NCI-H2196 treated with DMSO at 0.1 percent for 48 hours (cell line): ENCODE measurements around the gene C15orf61.

Experiments used
- DNase-seq: peaks from one replicate; lab custom pipeline; 2025; ENCODE audit not compliant: unreplicated experiment; lab: John Stamatoyannopoulos, UW

The C15orf61 gene

DNA sequence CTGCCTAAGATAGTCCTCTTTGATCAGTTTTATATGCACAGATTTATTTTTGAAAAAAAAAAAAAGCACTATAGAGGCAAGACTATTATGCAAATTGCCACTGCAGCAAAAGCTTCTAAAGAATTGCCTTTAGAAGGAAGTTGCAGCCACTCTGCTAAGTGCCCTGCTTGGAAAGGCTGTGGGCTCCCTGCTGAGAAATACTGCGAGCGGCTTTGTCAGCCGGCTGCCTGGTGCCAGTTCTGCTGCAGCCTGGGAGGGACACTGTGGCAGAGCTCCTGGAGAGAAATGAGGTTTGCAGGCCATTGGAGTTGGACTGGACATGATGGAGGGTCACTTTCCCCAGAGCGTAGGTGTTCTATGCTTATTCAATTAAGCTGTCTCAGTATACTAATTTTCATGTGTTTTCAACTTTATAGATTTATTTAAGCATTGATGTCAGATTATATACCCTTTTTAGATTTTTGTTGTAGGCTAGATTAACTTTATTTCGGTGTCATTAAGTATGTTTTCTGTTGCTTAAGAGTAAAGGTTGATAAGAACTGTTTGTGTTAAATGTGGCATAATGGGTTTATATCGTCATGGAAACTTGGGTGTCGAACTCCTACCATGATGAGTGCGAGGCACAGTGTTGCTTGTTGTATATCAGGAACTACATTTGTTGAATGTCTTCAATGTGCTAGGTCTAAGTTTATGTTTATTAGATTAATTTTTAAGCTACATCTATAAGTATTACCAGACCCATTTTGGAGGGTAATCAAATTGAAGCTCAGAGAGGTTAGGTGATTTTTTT is 28.1 kb downstream of the C15orf61 start:
- no peak for DNase-seq

DNA sequence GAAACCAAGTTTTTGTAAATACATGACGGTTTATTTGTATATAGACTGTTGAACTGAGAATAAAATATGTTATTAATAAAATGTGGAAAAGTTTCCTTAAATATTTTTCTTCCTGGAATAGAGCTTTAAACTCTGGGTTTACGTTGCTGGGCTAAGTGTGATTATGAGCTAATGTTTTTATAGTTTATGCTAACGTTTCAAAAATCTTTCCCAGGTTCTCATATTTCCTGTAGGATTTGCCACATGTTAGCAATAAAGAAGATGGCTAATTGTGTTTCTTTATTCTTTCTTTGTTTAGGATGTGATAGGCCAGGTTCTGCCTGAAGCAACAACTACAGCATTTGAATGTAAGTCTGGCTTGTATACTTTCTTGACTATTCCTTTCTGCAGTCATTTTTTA is 28.8 kb downstream of the C15orf61 start:
- no peak for DNase-seq

DNA sequence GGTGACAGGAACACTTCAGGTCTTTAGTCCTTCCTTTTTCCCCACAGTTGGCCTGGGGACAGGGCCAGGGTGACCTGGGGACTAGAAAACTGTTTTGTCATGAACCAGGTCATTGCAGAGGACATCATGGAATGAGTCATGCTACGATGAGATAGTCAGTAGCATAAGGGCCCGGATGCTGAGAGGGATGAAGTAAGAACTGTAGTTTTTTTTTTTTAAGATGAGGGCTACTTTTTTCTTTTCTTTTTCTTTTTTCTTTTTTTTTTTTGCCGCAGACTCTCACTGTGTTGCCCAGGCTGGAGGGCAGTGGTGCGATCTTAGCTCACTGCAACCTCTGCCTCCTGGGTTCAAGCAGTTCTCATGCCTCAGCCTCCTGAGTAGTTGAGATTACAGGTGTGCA is 29.6 kb downstream of the C15orf61 start:
- no peak for DNase-seq

DNA sequence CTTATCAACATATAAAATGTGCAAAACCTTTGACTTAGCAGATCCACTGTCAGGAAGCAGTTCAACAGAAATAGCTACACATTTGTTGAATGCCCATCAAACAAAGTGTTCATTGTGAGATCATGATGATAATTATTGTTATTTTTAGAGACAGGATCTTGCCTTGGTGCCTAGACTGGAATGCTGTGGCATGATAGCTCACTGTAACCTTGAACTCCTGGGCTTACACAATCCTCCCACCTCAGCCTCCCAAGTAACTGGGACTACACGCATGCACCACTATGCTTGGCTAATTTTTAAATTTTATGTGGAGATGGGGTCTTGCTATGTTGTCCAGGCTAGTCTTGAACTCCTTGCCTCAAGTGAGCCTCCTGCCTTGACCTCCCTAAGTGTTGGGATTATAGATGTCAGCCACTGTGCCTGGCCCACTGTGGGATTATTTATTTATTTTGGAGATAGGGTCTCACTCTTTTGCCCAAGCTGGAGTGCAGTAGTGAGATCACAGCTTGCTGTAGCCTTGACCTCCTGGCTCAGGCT is 30.3 kb downstream of the C15orf61 start:
- DNase-seq: no peak

DNA sequence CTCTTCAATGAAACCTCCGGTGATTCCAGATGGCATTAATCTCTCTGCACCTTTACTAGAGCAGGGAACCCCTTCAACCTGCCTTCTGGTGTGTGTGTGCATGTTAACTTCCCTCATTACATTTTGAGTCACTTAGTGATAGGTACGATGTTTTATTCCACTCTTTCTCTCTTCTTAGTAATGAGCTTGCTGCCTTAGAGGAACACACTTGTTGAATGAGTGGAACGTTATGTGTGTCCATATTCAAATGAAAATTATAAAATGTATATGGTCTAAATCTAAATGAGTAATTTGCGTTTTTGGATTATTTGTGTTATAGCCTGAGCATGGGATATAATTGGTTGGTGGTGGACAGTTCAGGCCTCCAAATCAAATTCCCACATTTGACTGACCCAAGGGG is 33.6 kb downstream of the C15orf61 start:
- DNase-seq: no peak

DNA sequence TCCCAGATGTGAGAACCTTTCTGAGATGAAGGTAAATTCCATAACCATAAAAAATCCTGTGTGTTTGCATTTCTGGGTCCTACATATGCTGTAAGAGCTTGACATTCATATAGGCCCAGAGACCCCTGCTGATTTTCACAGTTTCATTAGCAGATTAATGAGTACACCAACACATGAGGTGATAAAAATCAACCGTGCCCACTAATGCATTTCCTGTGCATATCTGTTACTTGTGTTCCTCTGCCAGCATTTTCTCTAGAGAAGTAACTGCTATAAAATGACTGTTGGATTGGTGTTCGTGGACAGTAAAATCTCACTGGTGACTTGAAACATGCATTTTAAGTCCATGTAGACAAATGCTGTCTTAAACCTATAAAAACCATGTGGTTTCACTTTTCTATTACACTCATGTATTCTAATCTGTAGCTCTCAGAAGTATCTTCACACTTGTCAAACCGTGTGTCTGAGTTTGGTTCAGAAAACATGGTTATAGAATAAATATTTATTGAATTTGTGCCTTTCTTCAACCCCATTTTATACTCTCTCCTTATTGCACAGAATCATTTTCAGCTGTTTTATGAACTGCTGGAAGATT is 36.1 kb downstream of the C15orf61 start:
- DNase-seq: no peak

DNA sequence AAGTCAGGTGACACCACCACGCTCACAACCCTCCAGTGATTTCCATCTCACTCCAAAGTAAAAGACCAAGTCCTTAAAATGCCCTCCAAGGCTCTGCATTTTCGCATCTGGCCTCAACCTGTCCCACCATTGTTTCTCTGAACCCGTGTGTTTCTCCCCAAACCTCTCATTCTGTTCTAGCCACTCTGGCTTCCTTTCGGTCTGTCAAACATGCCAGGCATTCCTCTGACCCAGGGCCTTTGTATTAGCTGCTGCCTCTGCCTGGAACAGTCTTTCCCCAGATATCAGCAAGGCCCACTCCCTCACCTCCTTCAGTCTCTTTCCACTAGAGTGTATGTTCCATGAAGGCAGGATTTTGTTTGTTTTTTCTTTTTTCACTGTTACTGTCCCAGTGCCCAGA is 37.6 kb downstream of the C15orf61 start:
- DNase-seq: no peak

DNA sequence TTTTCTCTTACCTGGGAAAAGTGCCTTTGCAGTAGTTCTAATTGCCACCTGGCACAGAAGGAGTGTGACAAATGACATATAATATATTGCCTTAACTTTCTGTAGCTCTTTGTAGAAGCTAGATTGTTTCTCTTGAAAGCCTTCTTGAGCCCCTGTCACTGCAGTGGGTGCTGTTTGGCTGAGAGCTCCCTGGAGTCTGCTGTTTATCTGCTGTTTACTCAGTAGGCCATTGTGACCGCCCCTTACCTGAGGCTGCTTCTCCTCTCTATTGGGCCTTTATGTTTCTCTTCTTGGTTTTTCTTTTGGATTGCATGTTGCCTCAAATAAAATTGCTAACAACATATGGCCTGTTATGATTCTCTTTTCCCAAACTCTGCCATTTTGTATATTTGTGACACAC is 38.2 kb downstream of the C15orf61 start:
- DNase-seq: no peak

DNA sequence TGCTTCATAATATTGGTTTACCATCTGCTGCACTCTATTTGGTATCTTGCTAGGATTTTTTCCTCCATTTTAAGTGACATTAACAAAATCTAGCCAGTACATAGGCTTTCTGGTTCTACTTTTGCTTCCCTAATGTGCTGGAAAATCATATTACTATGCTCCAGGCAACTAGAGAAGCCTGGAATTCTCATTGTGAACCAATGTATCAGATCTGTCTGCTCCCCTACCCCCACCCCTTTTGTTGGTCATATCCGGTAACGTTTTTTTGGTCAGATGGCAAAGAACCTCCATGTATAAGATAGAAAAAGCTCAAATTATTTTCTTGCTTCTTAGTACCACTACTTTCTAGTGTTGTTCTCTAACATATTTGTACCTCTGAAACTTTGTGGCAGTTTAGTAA is 38.6 kb downstream of the C15orf61 start:
- no peak for DNase-seq

DNA sequence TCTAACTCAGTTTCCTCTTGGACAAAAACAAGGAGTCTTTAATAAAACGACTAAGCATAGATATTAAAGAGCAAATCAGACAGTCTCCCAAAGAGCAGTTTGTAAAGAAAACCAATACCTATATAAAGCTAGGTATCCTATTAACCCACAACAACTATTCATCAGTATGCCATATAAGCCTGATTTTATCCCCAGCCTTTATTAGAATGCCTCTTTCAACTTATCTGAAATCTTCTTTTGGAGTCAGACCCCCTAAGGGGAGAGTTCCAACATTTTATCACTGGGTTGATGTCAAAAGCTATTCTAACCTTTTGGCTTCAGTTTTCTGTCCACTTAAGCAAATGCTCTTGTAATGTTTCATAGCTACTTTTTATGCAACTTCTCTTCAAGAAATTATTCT is 39.4 kb downstream of the C15orf61 start:
- DNase-seq: no peak

DNA sequence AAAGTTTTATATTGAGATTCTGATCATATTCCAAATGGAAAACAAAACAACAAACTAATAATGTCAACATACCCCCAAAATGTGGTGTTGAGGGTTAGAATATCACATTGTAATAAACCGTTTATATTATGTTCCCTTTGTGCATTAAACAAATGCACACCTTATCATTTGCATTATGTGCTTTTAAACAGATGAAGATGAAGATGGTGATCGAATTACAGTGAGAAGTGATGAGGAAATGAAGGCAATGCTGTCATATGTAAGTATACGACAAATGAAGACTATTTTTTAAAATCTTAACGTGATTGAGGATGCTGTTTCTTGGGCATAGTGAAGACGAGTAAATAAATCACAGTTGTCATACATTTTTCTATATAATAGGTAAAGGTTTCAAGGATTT is 42.2 kb downstream of the C15orf61 start:
- DNase-seq: no peak

DNA sequence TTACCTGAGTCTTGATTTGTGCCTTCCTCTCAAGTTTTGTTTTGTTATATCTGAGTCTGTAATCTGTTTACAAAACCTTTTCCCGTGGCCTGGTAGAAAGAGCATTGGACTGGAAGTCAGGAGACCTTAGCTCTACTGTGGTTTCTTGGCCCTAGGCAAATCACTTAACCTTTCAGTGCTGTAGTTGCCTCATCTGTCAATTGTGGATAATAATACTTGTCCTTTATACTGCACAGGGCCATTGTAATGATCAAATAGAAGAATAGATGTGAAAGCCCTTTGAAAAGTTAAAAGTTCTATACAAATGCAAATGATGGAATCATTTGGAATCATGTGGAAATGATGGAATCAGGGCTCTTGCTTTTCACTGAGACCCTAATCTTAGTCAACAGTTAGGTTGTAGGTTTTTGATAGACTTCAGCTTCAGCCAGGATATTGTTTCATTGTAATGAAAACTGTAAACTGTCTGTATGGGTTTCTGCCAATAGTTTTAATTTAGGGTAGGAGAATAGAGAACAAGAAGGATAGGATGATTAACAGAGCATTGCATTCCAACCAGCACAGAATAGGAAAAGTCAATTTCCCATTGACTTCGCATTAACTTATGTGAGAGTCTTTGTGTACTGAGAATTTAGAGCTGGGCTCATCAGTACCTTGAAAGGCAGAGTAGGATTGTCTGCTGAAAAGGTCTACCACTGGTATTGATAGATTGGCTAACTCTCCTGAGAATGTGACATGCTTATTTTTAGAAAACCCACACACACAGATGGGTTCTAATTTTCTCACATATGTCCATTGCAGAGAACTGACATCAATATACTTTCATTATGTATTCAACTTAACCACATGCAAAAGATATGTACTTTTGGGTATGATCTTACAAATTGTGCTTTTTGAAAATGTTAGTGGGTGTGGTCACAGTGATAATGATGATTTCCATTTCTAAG is 43.4 kb downstream of the C15orf61 start:
- no peak for DNase-seq

DNA sequence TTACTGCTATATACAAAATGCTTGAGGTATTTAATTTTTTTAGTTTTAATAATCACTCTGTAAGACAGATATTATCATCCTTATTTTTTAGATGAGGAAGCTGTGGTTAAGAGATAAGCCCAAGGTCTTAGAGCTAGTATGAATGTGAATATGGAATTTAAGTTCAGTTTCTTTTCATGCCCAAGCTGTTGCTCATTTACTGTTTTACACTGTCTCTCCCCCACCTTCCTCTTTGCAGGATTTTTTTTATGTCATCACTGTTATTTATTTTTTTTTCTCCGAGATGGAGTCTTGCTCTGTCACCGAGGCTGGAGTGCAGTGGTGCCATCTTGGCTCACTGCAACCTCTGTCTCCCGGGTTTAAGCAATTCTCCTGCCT is 44.0 kb downstream of the C15orf61 start:
- no peak for DNase-seq

DNA sequence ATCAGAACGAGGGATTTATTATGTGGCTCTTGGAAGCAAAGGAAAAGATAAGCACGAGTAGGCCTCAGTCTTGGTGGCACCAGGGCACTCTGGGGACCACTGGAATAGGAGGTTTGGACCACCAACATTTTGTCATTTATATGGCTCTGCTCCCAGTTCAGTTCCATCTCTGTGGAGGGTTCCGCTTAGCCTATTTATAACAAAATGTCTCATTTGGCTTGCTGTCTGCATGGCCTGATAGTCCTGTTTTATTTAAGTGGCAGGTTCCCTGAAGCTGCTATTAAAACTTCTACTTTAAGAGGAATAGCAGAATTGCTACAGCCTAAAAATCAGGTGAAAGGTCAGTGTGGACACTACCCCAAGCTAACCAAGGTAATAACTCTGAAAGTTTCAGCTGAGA is 48.7 kb downstream of the C15orf61 start:
- no peak for DNase-seq

DNA sequence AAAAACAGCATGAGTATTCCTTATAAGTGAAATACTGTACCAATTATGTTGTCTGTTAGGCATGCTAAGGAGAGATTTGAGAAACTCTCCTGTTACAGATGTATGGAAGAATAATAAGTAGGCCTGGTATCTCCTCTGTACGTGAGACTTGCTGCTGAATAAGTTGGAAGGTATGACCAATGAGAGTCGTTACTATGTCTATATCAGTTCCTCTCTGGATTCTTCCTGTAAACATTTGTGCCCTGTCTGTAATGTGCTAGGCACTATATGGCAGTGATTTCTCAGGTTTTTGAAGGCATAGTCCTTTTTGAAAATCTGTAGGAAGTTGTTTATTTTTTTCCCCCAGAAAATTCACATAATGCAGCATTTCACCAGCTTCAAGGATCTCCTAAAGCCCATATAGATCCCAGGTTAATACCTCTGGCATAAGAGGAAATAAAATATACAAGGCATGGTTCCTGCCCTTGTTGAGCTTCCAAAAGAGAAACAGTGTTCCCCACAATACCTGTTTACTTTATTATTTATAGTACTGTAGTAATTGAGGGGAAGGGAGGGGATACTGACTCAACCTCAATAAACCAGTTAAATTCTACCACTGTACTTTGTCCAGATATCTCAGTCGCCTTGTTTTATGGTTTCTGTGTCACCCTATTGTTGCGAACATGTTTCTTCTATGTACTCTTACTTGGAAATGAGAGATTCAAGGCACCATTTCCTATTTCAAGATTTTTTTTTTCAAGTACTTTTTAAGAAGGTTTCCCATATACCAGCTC is 50.1 kb downstream of the C15orf61 start:
- no peak for DNase-seq

DNA sequence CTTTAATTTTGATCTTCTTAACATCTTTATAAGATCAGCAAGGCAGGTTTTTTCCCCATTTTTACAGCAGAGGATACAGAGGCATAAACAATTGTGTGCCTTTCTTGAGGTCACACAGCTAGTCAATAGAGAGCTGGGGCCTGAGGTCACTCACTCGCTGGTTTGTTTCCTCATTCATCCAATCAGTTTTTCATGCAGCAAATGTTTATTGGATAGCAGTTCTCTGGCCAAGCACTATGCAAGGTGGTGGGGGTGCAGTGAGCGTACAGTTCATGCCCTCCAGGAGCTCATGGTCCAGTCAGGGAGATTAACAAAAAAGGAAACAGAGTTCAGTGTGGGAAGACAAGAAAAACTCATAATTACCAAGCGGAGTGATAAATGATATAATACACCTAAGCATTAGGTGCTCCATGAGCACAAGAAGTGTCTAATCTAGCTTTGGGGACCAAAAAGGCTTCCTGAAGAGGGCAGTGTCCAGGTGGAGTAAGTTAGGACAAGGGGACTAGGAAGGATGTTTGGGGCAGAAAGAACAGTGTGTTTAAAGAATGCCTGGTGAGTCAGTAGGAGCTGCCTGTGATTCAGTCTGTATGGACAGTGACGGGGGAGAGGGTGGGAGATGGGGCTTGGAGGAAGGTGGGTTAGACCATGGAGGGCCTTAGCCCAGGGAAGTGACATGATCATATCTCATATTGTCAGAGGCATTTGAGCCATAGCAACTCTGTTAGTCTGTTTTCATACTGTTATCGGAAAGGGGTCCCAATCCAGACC is 50.9 kb downstream of the C15orf61 start:
- DNase-seq: no peak

DNA sequence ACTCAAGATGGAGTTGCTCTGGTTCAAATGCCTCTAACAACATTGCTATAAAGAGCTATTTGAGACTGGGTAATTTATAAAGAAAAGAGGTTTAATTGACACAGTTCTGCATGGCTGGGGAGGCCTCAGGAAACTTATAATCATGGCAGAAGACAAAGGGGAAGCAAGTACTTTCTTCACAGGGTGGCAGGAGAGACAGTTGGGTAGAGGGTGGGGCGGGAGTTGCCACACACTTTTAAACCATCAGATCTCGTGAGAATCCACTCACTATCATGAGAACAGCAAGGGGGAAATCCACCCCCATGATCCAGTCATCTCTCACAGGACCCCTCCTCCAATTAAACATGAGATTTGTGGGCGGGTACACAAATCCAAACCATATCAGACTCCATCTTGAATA is 52.3 kb downstream of the C15orf61 start:
- no peak for DNase-seq

DNA sequence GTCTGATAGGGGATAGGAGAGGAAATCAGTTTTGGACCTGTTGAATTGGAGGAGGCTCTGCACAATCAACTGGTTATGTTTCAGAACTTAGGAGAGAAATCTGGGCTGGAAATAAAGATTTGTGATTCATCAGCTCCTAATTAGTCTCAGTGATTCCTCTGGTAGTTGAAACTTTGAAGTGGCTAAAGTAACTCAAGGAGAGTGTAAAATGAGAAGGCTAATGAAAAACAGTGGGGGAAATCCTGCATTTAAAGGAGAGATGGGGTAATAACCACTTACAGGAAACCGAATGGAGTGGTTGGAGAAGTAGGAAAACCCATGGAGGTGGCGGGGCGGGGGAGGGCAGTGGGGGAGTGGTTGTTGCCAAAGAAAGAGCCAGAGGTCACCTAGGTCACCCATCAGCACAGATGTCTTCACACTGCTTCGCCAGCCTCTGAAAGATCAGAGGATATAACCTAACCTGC is 54.1 kb downstream of the C15orf61 start:
- no peak for DNase-seq

DNA sequence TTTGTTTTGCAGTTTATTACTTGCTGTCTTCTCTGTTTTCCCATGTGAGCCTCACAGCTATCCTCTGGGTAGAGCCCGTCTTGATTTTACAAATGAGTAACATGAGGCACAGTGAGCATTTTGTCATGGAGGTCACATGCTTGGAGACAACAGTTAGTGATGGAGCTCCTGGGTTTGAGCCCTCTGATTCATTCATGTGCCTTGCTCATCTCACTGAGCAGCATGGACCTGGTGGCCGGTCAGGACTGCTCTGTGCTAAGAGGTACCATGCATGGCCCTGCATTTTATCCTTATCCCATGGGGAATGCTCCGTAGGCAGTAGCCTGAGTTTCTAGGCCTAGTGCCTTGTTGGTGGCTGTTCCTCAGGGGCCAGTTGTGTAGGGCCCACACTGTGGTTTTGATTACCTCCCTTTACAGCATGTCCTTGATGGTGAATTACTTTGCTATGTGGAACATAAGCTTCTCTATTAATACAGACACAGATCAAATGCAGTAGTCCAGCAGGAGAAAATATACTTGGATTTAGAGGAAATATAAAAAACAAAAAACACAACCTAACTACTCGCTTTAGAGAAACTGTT is 57.2 kb downstream of the C15orf61 start:
- no peak for DNase-seq

DNA sequence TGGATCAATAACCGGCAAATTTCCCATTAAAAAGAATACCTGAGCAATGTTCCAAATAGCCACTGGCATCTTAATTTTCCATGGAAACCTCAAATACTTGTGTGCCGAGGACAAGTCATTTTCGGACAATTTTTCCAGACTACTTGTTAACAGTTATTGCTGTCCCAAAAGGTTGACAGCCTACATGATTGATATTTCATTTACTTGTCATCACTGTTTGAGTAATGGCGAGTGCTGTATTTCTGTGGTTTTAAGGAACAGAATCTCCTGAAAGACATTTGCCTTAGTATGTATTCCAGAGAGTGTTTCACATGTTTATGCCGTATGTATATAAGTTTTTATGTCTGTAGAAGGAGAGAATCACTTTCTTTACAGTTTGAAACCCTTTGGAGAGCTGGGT is 58.2 kb downstream of the C15orf61 start:
- no peak for DNase-seq
